RWPE1 (cell line): ENCODE measurements around the gene KLHL35.

Experiments used
- CTCF ChIA-PET: fragments of 350-600 bp; sonication (Branson Sonifier 250); formaldehyde crosslinking; extraction: SDS; loops from one replicate; lab custom pipeline; 2021; lab: Yijun Ruan, JAX
- POLR2A ChIA-PET: fragments of 400-600 bp; formaldehyde crosslinking; extraction: SDS; loops from one replicate; lab custom pipeline; 2020; ENCODE audit warnings: antibody characterized with exemption; ENCODE audit not compliant: low non-redundant PET; lab: Yijun Ruan, JAX
- DNase-seq: peaks from one replicate; pipeline ENCODE4 v3.0.0; 2012; ENCODE audit warnings: low spot score
- H3K27ac ChIP-seq: fragments of 450-650 bp; 2 replicates; pipeline ENCODE4 v1.5.1; 2017
- CTCF ChIP-seq: fragments of 450-650 bp; conservative IDR thresholded peaks from 2 replicates; pipeline ENCODE4 v1.5.1; 2017; ENCODE audit warnings: low read depth, mild to moderate bottlenecking

The KLHL35 gene

GRCh38 chr11:75443043-75443442 is 10.0 kb upstream of the KLHL35 start:
- ChIA-PET CTCF (interaction anchor here (1.2 to 4.4 kb wide), 3 partner anchors 11 to 89 kb away, joined by 3 to 42 read pairs (median 4); no protein-coding TSS in a partner anchor), POLR2A (no interaction called here)
- no peak overlapping the region for H3K27ac ChIP-seq

DNA sequence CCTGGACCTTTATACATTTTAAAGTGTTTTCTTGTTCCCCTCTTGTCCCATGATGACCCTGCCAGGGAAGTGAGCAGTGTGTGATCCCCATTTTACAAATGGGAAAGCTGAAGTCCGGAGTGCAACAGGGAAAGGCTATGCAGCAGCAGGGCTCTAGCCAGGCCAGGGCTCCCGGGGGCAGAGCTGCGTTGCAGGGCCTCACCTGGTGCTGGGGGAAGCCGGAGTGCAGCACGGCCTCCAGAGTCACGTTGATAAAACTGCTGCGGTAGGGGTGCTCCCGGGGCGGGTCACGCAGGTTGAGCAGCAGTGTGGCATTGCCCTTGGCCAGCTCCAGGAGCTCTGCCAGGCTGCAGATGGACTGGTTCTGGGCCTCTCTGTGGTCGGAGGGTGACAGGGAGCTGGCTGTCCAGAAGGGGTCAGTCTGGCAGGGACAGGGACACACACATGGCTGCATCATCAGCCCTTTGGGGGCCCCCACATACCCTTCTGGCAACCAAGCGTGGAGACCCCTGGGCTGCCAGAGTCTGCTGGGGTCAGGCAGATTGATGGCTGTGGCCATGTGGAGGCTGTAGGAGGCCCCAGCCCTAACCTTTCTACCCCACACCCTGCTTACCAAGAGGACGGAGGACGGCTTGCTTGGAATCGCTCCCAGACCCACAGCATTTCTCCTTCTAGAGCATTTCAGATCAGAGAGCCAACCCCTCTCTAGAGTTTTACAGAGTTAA is 9.3 kb upstream of the KLHL35 start:
- CTCF ChIA-PET, result interaction anchor here (1.2 to 1.3 kb wide), 2 partner anchors 10 to 89 kb away, joined by 3 to 4 read pairs; no protein-coding TSS in a partner anchor
- TF ChIP-seq CTCF, result no peak
- no peak overlapping the region for H3K27ac ChIP-seq
- POLR2A ChIA-PET, result no interaction called here
- DNase-seq, result no peak

More at GRCh38 chr11:75443043-75443442, 10.0 kb upstream of the KLHL35 start:
- no peak for DNase-seq
- TF ChIP-seq CTCF, result no peak

- ChIA-PET CTCF (interaction anchor here (1.2 to 1.3 kb wide), 2 partner anchors 10 to 90 kb away, joined by 3 to 4 read pairs; no protein-coding TSS in a partner anchor), POLR2A (no interaction called here)
- DNase-seq, result no peak
- H3K27ac ChIP-seq, result no peak overlapping the region
- no peak for TF ChIP-seq CTCF
Observed at GRCh38 chr11:75441804-75442132, 8.8 kb upstream of the KLHL35 start.

DNA sequence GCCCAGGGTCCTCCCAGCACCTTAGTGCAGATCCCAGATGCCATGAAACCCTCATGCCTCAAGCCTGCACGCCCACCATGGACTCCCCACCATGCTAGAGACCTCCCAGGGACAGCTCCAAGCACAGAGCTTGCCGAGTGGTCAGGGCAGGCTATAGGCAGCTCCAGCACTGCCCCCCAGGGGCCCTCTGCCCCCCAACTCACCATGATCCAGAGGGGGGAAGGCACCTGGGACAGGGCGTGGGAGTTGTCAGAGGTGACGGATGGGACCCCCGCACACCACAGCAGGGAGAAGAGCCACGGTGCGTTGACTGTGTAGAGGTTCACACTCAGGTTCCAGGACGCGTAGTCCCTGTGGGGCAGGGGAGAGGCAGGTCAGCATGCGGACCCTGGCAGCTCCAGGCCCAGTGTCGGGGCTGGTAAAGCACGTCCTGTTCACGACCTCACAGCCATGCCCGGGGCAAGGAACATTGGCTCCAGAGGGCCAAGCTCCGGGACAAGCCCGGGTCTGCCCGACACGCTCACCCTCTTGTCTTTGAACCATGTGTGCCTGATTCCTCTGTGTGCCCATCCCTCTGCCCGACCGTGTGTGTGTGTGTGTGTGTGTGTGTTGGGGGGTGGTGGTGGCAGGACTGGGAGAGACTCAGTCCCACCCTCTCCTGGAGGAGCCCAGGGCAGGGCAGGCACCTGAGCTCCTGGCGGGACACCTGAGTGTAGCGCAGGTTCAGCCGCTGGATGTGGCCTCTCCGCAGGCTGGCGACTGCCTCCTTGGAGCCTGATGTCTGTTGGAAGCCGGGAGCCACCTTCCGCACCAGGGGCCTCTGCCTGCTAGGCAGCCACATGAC is 8.2 kb upstream of the KLHL35 start:
- POLR2A ChIA-PET, result interaction anchor here (0.6 kb wide), 1 partner anchor 67 kb away, joined by 5 read pairs; no protein-coding TSS in a partner anchor
- H3K27ac ChIP-seq, result no peak overlapping the region
- DNase-seq, result no peak
- no peak for TF ChIP-seq CTCF
- CTCF ChIA-PET, result interaction anchor here (0.7 kb wide), 1 partner anchor 461 kb away, joined by 4 read pairs; no protein-coding TSS in a partner anchor

DNA sequence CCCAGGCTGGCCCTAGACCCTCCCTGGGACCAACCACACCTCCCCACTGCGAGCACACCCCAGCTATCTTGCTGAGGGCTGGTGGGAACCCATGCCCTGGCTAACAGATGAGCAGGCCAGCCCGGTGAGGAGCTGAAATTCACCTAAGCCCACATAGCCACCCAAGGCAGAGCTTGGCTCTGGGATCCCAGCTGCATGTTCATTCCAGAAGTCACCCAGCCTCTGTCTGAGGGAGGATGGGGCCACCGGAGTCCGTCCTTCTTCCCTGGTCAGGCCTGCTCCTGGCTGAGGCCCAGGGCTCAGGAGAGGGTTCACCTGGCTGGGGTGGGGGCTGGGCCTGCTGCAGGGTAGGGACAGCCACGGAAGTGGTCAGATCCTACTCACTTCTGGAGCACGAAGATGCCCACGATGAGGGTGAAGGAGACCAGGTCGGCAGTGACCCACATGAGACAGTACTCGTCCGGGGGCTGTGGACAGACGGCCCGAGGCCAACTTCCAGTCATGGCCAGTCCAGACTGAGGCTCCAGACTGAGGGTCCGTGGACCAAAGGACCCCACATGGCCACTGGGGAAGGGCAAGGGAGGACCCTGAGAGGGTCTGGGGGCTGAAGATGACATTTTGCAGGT is 6.6 kb upstream of the KLHL35 start:
- TF ChIP-seq CTCF, result no peak
- H3K27ac ChIP-seq, result no peak overlapping the region

DNA sequence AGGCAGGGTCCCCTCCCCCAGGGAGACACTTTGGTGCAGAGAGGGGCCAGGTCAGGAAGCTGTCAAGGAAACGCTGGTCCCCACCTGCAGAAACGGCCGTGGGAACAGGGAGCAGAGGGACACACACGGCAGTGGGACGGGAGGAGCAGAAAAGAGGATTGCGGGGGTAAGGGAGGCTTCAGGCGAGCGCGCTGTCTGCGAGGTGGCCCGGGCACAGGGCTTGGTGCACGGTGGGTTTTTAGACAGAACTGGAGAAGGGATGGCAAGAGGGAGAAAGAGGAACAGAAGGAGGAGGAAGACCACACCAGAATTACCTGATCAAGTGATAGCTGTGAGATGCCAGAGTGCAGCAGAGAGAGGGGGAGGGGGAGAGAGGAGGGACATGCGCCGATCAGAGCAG is 6.0 kb upstream of the KLHL35 start:
- no peak for TF ChIP-seq CTCF
- POLR2A ChIA-PET, result no interaction called here
- DNase-seq, result no peak
- CTCF ChIA-PET, result interaction anchor here (0.7 kb wide), 1 partner anchor 90 kb away, joined by 3 read pairs; no protein-coding TSS in a partner anchor
- no peak overlapping the region for H3K27ac ChIP-seq

More for the DNA sequence above, 6.6 kb upstream of the KLHL35 start:
- CTCF ChIA-PET, result interaction anchor here (0.7 kb wide), 1 partner anchor 89 kb away, joined by 3 read pairs; no protein-coding TSS in a partner anchor
- POLR2A ChIA-PET, result no interaction called here
- no peak for DNase-seq
